Measurements from ENCODE around the gene SORCS3.

SORCS3 gene

DNA sequence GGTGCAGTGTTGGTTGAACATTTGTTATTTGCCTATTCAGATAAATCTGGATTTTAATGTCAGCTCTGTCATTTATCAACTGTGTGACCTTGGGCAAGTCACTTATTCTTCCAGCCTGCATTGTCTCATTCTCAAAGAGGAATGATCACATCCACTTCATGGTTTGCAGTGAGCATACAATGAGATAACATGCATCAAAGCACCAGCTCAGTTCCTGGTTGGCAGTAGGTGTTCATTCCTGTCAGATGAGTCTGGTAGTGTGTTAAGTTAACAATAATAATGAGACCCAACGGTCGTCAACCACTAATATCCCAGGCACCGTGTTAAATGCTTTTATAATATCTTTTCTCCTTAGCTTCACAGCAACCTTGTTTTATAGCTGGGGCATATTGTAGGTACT lies 137.3 kb downstream of the SORCS3 start:
- no peak for DNase-seq (ENCODE audit: low read depth)

DNA sequence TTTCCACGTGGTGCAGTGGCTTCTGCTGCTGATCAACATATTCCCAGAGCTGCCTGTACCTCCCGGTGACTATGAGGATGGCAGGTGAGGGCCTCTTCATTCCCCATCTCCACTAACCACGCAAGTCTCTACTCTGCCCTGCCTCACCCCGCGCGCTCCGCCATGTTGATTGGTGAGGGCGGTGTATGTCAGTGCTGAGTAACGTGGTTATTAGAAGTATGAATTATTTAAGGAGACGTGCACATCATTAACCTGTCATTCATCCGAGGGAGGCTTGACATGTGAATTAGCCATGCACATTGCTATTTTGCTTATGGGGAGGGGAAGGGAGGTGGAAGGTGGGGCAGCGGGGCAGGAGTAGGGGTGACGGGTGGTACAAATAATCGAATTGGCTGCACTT lies 138.6 kb downstream of the SORCS3 start:
- DNase-seq (ENCODE audit: low read depth) = no peak

DNA sequence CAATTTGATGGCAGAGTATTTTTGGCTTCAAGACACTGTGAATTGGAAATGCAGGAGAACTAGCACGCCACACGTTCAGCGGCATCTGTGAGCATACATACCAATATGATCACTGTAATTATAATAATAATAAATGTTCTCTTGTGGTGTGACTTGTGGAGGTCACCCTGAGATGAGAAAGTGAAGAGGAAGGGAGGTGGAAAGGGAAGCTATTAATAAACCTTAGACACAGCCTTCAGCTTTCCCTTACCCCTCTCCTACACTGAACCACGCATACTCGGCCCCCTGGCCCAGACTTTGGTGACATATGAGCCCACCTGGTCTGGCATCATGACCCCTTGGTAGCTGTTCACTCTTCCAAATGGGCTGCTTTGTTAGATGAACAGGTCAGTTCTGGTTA lies 139.1 kb downstream of the SORCS3 start:
- no peak for DNase-seq (ENCODE audit: low read depth)

DNA sequence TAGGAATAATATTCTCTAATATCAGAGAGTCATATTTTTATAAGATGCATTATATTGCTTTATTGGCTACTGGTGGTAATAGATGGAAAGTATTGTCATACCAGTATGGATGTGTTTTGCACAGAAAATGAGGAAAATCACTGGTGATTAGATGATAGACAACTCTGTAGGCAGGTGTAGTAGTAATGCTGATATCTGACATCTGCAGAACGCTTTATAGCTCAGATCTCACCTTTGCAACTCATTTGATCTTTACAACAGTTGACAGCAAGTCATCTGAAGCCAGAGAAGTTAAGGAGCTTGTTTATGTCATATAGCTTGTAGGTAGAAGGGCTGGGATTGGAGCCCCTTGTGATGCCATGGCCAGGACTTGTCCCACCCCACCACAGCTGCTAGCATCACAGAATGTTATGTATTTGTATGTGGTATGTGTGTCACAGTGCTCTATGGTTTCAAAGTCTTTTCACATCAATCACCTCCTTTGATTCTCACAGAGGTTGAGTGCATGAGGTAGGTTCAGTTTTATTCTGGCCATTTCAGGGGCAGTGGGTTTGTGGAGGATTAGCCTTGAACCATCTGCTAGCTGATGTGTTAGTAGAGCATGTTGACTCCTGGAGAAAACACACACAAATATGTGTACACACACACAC lies 140.0 kb downstream of the SORCS3 start:
- DNase-seq (ENCODE audit: low read depth) = no peak

DNA sequence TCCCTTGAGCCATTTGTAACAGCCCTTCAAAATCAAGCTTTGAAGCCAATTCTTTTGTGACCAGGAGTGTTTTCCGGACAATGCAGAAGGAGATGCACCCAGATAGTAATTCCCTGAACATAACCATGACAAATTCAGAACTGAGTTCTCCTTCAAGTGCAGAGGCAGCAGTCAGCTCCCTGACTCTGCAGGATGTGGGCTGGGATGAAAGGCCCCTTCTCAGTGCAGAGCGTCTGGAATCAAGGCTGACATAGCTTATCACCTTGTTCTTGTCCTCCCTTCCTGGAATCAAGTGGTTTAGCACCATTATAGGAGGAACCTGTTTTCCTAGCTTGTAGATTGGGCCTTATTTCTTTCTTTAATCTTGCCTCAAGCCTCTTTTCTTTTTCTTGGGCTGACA lies 143.4 kb downstream of the SORCS3 start:
- no peak for DNase-seq (ENCODE audit: low read depth)

DNA sequence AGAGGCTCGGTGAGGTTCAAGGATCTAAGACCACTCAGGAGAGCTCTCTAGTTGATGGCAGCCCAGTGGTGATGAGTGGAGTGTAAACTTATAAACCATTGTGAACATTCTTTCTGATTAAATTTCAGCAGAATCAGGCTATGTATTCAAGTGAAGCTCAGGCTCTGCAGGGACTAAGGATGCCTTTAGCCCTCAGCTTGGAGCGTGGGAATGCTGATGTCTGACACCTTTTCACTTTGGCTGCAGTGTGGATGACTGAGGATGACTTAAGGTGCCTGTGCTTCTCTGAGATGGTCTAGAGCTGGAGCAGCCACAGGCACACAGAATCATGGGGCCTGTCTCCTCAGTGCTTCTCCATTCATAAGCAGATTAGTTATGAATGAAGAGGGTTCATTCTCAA lies 150.4 kb downstream of the SORCS3 start:
- DNase-seq (ENCODE audit: low read depth) = no peak

DNA sequence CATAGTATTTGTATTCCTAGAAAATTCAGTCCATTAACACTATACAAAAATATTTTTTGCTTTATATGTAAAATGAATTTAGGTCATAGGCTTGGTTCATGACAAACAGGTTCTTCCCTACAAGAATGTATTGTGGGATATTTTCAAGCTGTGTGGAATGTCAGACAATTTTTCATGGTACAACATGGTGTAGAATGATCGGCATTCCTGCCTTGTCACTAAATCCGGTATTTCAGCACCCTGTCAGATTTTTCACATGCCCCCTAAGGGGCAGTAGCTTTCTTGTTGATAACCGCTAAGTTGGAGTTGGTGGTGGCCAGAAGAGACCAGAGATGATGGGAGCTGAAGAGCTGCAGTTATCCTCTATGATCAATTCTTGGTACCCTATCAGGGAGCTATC lies 154.3 kb downstream of the SORCS3 start:
- no peak for DNase-seq (ENCODE audit: low read depth)

DNA sequence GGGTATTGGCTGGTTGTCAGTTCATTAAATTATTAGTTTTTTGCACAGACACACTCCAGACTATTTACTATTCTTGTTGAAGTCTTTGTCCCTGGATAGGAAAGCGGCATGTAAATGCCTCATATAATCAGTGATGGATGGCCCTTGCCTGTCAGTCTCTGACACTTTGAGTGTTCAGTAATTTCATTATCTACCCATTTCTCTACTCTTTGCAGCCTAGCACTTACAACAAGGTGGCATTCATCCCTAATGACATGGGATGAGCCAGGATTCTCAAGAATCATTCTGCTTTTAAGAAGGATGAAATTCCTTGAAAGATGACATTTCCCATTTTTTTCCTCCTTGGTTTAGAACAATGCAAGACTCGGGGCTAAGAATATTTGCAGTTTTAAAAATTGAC lies 155.7 kb downstream of the SORCS3 start:
- no peak for DNase-seq (ENCODE audit: low read depth)

DNA sequence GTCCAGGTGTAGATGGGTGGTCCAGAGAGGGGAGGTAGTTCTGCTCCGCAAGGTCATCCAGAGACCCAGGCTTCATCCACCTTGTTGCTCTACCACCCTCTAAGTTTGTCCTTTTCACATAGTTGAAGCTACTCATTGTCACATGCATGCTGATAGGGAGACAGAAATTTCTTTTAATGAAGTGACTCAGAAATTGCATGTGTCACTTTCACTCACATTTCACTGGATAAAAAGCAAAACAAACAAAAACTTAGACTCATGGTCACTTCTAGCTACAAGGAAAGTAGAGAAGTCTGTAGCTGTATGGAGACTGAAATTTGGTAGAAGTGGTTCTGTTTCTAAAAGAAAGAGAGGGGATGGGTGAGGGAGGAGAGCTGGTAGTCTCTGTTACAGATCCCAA lies 161.9 kb downstream of the SORCS3 start:
- no peak for DNase-seq (ENCODE audit: low read depth)

DNA sequence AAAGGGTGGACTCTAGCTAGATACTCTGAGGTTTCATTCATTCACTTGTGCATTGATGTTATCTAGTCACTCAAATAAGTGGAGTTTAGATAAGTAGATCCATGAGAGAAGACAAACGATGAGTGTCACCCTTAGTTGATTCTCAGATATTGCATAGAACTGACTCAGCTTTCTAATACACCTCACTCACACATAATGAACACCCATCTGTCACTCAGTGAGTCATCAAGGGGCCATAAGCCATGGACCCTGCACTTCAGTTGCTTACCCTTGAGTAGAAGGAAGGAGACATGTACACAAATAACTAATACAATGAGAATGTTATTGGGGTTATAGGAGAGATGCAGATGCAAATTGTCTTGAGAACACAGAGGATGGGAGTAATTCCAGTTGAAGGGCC lies 163.8 kb downstream of the SORCS3 start:
- no peak for DNase-seq (ENCODE audit: low read depth)

DNA sequence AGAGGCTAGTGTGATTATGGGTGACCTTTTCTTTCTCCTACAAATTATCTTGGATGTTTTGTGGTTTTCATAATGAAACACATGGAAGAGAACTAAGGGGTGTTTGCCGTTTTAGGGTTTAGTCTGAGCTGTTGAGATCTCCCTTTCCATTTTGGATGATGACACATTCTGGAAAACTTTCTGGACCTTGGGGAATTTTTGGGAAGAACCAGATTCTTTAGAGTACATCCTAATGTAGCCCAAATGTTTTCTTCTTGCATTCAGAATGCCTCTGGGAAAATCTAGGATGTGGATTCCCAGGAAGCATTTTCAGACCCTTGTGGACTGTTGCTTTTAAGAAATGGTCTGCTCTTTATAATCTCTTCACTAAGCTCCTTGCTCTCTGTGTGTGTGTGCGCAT lies 165.7 kb downstream of the SORCS3 start:
- no peak for DNase-seq (ENCODE audit: low read depth)

DNA sequence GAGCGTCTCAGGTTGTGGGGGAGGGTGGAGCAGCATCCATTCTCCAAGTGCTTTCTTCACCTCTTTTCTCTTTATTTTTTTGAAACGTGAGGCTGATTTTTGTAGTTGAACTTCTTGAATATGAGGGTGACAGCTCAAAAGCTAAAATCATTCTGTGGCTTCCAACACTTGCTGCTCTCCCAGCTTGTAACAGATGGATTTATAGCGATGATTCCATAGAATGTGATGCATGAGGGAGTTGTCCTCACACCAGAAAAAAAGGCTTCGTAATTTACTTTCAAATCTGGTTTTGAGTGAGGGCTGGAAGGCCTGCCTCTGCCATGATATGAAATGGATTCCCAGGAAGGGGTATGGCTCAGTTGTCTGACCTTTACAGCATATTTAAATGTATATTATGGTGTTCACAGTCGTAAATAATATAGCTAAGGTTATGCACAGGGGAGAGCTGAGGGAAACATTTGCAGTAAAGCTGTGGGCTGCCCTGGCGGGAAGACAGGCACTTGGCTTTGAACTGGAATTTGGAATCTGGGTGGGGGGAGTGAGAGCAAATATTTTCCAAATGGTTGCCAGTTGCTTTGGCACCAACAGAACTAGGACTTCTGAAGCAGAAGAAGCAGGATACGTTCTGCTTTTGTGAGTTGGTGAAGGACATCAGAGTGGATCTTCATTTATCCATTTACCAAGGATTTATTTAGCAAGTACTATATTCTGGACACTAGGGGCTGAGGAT lies 166.7 kb downstream of the SORCS3 start:
- DNase-seq (ENCODE audit: low read depth) = no peak

DNA sequence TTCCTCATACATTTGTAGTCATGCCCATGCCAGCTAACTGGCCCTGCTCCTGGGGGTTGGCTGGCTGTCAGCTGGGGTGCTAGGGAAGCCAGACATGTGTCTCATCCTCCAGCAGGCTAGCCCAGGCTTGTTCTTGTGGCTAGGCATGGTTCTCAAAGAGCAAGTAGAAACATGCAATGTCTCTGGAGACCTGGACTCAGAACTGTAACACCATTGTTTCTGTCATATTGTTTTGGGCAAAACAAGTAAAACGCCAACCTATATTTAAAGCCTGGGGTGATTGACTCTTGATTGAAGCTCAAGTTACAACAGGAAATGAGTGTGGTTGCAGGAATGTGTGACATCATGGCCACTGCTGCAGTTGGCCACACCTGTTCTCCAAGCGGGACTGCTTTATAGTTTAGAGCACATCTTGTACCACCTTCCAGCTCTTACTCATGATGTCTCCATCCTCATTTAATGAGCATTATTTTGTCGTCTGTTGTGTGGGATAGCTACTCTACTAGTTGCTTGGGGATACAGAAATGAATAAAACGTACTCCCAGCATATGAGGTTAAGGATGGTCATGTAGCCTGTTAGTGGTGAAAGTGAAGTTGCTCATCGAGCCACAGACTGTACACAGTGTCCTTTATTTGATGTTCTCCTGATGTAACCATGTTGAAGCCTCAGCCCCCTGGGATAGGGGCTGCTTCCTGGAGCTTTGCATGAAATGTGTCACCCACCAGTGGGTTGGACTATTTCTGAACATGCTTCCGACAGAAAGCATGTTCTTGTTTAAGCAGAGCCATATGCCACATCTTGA lies 168.4 kb downstream of the SORCS3 start:
- DNase-seq (ENCODE audit: low read depth) = no peak

DNA sequence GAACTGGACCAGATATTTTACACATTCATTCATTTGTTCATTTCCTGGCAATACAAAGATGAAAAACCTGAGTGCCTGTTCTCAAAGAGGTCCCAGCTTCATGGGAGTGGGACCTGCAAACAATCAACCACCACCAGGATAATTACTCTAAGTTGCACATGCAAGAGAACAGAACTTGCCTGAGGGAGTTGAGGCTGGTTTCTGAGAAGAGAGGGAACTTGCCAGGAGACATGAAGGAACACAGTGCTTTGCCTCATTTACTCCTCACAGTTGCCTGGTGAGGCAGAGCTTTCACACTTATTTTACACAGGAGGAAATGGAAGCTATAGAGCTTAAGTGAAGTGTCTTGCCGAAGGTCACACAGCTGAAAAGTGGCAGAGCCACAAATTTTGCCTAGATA lies 170.1 kb downstream of the SORCS3 start:
- DNase-seq (ENCODE audit: low read depth) = no peak

DNA sequence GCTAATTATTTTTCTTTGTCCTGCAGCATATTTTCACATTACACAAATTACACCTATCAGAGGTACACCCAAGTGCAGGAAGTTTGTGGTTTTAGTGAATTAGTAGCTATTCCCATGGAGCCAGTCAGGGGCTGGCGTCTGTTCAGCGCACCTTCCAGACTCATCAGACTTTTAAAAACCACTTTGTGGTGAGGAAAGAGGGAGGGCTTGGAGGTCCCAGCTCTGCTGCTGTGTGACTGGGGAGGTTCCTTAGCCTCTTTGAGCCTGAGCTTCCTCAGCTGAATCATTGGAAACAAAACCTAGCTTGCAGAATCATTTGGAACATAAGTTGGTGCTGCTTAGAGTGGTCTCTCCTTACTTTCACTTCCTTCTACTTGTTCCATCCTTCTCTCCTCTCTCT lies 175.4 kb downstream of the SORCS3 start:
- DNase-seq (ENCODE audit: low read depth) = no peak

DNA sequence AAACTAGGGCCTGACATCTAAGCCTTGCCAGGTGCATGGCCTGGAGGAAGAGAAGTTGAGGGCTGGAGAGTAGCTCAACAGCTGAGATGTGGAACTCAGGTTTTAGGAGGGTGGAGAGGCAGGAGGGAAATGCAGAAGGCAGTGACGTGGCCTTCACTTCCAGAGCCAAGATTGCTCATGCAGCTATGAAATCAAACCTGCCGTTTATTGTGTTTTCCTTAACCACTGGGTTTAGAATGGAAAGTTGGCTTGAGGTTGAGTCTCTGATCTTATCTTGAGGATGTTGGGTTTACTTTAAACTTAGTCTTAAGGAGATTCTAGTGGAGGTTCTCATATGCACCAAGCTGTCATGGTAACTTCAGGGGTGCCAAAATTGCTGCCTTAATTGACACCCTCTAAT lies 178.6 kb downstream of the SORCS3 start:
- no peak for DNase-seq (ENCODE audit: low read depth)

DNA sequence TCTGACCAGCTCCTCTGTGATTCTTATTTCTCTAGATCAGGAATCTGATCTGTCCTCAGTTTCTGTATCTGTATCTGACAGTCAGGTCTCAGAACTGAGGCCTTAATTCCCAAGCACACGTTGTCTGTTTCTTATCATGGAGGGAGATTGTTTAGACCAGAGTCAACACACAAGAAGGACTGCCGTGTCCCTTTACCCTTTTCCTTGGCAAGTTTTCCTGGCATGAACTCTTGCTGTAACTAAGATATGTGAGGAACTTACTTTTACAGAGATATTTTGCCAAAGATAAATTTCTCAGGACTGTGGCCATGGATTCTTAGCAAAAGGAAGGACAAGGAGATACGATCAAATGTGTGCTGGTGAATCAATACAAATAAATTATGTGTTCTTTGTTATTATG lies 181.0 kb downstream of the SORCS3 start:
- no peak for DNase-seq (ENCODE audit: low read depth)

DNA sequence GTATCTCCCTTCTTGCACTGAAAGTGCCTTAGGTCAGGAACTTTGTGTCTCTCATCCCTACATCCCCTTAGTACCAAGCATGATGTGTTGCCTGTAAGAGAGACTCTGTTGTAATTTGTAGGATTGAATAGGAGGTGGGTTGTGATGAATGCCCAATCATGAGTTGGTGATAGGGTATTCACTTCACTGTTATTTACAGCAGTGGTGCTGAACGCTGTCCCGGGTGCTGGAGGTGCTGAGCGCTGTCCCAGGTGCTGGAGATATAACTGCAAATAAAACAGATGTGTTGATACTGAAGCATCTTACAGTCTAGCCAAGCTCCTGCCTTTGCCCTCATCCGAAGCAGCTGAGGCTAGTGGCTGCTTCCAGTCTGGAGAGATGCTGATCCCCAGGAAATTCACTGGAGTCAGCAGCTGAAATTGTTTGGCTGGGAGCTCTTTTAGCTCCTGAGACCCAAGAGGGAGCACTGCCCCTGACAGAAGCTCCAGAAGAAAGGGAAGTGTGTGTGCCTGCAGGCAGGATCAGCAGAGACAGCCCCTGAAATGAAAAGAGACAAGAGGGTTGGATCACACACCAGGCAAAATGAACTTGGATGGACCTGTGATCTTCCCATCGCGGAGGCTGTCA lies 183.4 kb downstream of the SORCS3 start:
- DNase-seq (ENCODE audit: low read depth) = no peak

DNA sequence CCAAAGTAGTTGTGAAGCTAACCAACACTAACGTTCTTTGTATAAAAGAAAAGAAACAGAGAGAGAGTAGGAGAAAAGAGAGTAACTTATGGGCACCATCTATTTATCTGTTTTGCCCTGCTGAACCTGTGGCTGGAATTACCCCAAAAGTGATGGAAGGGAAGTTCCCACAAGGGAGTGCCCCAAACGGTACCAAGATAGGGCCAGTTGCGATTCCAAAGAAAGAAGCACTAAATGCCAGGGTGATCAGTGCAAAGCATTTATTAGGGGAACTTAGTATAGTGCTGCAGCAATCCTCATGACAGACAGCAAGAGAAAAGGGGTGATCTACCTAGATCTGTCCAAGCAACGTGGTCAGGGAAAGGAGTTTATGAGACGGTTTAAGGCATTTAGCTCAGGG lies 190.2 kb downstream of the SORCS3 start:
- DNase-seq (ENCODE audit: low read depth) = no peak

DNA sequence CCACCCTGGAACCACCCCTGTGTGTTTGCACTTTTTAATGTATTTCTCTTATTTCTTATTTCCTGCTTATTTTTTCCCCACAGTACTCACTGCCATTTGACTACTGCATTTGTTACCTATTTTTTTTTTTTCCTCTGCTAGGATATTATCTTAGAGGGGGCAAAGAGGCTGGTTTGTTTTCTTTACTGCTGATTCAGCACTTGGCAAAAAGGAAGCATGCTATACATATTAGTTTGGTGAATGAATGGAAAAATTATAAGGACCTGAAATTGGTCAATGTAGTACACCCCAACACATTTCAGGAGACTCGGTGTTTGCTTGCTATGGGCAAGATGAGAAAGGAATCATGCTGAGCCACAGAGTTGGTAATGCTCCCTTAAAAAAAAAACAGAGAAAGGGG lies 193.5 kb downstream of the SORCS3 start:
- no peak for DNase-seq (ENCODE audit: low read depth)

DNA sequence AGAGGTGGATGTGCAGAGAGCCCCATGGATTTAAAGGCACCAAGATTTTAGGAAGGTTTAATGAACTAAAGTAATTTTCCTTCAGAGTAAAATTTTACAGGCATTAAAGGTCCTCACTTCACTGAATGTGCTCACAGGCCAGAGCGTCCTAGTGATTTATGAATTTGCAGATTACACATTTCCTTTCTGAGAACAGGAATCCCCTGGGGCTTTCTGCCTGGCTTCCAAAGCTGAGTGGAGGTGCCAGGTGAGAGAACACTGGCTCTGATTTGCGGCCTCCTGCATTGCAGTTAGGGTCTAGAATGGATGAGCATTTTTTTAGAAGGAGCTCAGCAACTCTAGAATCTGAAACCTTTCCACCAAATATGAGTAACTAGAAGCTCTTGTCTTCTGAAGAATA lies 194.3 kb downstream of the SORCS3 start:
- DNase-seq (ENCODE audit: low read depth) = no peak

DNA sequence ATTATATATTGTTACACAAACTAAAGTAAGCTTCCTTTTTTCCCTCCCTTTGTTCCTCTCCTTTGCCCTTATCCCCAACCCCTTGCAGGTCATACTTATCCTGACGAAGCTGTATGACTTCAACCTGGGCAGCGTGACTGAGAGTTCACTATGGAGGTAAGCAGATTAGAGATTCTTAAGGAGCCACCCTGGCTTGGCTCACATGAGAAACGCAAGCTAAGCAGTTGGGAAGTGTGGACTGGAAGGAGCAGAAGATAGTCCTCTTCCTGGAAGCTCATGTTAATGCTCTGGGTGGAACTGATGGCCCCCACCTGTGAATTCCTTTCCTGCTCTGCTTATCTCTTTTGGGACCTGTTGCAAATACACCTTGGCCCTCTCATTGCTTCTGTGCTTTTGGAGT lies 201.6 kb downstream of the SORCS3 start:
- DNase-seq (ENCODE audit: low read depth) = no peak

DNA sequence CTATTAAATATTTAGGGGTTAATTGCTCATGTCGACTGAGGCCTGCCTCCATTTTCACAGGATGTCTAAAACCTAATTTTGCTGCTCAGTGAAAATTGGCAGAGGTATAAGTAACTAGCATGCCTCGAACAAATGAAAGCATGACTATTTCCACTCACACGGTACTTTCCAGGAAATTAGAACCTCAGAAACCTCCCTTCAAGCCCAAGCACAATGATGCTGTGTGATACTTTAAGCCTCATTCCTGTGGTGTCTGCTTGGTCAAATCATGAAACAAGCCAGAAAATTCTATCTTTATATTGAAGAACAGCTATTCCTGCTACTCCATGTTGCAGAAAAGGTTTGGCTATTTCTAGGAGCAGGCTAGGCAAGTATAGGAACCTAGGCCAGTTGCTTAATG lies 203.0 kb downstream of the SORCS3 start:
- DNase-seq (ENCODE audit: low read depth) = no peak
